Fibroblast of skin of scalp (primary cell): ENCODE data around the gene UTP11.
A peak's percentile ranks its signal among the peaks of the same experiment; 100 is the strongest.

Experiments used
- DNase-seq: peaks from one replicate; pipeline ENCODE4 v3.0.0-alpha.2; 2013

Gene UTP11

DNA sequence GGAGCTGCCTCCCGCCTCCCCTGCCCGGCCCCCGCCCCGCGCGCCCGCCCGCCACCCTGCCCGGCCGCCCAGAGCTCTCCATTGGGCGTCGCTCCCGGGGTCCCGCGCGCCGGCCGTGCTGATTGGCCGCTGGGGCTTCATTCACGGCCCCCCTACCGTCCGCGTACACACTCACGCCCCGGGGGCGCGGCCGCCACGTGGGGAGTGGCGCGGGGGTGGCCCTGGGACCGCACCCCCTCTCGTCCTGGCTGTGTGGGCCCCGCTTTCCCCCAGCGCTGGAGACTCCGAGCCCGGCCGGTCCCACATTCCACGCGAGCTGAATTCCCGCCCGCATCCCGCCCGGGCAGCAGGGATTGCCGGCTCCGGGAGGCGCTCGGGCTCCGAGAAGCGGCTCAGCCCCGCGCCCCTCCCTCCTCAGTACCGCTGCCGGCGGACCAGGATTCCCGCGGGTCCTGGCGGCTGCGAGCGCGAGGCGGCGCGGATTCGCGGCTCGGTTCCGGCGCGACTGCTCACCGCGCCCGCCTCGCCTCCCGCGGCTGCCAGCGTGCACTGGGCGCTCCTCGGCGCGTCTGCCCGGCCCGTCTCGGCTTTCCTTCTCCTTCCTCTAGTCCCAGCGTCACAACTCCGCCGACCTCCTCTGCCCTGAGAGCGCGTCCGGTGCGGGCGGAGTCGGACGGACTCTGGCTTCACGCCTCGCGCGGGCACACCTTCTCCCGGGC is 34.5 kb downstream of the UTP11 start:
- DNase-seq = peak; percentile 85

DNA sequence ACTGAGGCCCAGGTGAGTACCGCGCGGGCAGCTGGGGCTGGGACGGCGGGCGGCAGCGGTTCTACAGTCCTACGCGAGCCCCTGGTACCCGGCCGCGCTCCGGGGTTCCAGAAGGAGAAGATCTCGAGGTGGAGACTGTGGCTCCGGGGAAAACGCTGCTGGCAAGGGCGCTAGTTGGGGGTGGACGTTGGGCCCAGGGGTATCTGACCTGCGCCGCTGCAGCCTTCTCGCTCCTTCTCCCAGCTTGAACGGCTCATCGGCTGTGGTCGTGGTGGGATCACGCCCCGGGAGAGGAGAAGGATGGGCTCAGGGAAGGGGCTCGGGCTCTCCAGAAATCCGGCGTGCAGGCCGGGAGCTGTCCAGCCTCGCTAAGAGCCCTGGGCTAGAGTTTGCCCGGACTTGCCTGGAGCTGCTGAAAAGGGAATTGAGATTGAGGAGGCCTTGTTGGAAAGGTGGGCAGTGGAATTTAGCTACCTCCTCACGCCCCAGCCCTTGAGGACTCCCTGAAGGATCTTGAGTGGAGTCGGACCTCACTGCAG is 35.1 kb downstream of the UTP11 start:
- peak; percentile 28 for DNase-seq

GRCh38 chr1:38050397-38051078 is 38.0 kb downstream of the UTP11 start:
- no peak for DNase-seq

GRCh38 chr1:38051079-38051543 is 38.6 kb downstream of the UTP11 start:
- no peak for DNase-seq

DNA sequence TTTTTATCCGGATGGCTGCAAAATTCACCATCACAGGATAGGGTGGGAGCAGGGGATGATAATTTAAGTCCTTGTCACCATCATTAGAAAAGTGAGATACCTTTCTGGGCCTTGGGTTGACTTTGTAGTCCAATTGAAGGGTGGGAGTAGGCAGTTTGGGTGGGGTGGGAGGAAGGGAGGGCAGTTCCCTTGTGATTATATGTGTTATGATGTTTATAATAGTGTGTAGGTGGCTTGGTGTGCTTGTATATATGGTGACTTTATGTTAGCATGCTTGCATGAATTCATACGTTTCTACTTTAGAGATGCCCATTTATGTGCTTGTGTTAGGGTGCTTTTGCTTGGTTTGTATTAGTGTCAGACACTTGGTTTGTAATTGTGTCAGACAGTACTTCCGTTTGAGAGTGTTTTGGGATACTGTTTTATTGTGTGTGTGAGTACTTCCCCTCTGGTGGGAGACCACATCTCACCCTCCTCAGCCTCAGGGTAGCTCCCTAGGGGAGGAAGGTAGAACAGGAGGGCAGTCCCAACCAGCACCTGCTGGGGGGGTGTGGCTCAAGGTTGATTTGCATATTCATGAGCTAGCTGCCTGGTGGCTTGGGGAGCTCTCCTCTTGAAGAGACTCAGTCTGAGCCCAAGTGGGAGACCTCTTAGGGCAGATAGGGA is 40.3 kb downstream of the UTP11 start:
- DNase-seq = no peak

DNA sequence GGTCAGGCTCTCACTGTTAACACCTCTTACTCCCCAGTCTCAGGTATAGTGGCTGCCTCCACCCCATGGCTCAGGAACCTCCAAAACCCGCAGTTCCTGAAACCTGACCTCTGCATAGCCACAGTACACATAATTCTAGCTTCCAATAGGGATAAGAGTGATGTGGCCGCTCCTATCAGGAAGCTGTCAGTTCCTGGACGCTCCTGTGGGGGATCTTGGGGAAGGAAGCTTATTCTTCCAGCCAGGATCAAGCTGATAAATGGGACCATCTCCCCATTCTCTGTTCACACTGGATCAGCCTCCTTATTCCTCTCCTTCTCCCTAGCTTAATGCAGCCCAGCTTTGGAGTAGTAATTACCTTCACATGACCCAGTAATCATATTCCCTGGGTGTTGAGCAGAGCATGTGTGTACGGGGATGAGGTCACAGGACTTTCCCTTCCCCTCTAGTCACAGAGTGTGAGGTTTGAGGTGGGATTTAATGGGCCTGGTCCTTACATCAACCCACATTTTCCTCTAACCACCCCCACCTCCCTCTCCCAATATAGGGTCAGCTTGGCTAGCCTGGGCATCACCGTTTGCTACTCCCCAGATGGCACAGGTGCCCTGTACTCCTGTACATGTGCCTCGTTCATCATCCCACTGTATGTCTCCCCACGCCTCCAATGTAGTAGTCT is 41.0 kb downstream of the UTP11 start:
- DNase-seq = no peak

- no peak for DNase-seq
Measured at GRCh38 chr1:38055398-38055797, 42.9 kb downstream of the UTP11 start.

GRCh38 chr1:38055965-38056364 is 43.4 kb downstream of the UTP11 start:
- no peak for DNase-seq

DNA sequence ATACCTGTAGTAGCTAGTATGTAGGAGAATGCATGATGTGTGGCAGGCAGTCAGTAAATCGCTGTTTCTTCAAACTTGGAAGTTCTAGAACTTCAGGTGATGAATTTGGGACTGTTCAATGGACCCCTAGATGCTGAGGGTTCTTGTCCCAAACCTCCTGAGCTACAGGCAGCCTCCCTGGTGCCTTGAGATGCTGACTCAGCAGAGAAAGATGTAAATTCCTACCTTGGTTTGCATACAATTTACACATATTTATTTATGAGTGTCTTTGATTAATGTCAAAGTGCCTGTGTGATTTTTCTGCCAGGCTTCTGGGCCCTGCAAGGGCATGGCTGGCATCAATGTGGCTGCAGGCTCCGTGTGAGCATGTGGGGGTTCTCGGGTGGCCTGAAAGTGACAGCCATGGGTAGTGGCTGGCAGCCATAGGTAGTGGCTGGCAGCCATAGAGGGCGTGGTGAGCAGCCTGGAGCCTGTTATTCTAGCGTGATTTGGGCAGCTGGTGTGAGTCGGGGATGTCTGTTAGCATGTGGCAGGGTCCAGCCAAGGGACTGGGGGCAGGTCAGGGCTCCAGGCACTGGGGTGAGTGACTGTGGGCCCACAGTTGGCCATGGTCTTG is 47.2 kb downstream of the UTP11 start:
- no peak for DNase-seq

DNA sequence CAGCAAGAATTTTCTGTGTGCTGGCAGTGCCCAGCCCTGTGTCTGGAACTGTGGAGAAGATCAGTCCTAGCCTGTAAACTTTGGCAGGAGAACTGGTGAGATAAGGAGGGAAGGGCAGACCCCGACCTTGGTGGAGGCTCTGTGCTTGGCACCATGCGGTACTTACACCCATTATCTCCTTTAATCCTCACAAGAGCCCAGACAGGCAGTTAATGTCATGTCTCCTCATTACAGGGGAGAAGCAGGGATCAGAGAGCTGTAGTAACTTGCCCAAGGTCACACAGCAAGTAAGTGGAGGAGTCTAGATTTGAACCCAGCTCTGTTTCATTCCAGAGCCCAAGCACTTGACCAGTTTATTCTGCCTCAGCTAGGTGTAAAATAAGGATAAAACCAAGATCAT is 48.0 kb downstream of the UTP11 start:
- DNase-seq = no peak

- no peak for DNase-seq
Measured at GRCh38 chr1:38061290-38061689, 48.8 kb downstream of the UTP11 start.

- no peak for DNase-seq
Measured at GRCh38 chr1:38061883-38062328, 49.4 kb downstream of the UTP11 start.

DNA sequence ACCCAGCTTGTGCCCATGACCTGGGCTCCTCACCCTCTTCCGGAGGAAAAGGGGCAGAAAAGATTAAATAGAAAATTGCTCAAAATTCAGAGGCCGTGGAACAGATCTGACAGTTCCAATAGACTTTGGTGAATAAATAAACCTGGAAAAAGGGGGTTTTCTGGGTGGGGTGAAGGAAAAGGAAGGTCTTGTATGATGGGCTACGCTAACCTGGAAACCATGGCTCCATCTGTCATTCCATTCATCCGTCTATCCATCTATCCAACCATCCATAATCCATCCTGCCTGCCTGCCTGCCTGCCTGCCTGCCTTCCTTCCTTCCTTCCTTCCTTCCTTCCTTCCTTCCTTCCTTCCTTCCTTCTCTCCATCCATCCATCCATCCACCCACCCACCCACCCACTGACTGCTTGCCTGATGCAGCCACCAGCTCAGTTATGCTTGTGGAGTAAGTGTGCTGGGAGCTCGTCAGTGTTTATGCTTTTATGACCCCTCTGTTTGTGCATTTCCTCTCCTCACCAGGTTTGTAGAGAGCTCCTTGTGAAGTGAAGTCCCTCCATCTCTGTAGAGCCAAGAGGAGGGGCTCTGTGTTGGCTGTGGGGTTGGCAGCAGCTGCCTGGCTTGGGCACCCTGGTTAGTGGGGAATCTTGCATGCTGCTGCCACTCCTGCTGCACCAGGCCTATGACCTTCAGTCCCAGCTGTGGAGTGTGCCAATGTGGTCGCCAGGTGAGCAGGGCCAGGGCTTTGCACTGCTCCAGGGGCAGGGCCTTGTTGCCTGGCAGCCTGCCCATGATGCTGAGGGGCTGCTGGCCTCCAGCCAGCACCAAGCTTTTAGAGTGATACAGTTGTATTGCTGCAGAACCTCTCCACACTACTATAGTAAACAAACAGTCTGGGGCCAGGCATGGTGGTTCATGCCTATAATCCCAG is 50.1 kb downstream of the UTP11 start:
- DNase-seq = no peak

GRCh38 chr1:38063616-38064015 is 51.1 kb downstream of the UTP11 start:
- no peak for DNase-seq

GRCh38 chr1:38064197-38064903 is 51.8 kb downstream of the UTP11 start:
- DNase-seq = peak; percentile 85

GRCh38 chr1:38068220-38068979 is 55.9 kb downstream of the UTP11 start:
- no peak for DNase-seq

DNA sequence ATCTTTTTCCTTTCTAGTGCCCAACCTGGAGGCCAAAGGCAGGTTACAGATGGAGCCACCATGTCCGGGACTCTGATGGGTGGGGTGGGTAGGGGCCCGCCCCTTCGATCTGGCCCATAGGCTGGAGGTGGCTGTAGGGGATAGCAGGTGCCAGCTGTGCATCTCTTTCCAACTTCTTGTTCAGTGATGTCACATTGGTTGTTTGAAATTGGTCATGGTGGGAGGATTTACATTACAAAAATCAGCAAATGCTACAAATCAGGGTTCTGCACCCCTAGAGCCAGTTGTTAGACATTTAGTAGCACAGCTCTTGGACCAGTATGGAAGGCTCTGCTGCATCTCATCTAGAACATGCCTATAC is 56.4 kb downstream of the UTP11 start:
- no peak for DNase-seq

DNA sequence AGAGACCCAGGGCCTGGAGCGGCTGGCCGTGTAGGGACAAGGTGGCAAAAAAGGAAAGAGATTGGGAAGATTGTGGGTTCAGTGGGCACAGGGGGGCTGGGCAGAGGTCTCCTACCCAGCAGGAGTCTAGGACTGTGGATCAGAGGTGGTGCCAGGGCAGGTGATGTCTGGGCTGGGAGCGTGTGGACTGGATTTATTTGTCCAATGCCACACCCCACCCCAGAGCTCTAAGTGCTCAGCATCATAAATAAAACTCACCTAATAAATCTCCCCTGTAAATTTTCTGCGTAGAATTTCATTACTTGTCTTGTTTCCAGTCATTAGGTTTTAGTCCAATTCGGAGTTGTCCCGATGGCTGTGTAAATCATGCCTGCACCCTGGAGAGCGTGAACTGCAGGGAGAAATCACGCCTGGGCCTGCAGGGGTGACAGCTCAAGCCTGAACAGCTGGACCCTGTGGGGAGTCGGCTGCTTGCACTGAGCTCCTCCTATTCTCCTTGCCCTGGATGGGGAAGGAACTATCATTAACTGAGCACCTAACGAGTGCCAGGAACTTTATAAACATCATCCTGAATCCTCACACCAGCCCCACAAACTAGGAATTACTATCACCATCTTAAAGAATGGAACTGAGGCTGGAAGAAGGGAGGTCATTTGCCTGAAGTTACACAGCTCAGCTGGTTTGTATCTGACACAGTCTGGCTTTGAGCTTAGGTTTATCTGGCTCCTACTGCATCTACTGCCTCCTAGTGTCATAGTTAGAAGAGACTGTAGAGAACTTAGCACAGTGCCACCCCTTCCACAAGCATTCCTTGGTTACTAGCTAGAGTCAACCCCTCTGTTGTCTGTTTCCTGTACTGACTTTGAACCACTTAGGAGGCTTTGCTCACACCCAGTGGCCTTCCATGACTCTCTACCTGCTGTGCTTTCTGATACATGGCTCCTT is 59.0 kb downstream of the UTP11 start:
- DNase-seq = peak; percentile 36

DNA sequence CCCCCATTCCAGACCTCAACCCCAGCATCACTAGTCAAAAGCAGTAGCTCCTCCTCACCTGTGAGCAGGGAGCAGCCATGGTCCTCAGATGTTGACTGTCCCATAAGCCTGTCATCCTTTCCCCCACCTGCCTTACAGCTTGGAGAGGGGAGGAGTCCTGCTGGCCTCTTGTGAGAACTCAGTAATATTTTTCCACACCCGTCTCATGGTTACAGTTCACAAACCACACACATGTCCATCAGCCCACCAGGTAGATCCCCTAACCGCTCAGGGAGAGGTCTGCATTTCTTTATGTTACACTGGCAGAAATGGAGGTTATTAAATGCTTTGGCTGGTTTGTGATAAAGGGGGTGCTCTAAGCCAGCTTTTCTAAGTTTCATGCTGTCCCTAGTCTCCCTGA is 60.3 kb downstream of the UTP11 start:
- no peak for DNase-seq
